Karpas-422 (cell line): Measurements from ENCODE around the gene SECISBP2L. TPM values are rescaled to one million over a fixed set of nuclear protein-coding genes. Genes with fewer than 3 reads are reported as not detected.

Source experiments
- DNase-seq: peaks from one replicate; pipeline ENCODE4 v3.0.0-alpha.2; 2015
- H2AFZ ChIP-seq: fragments of 200-600 bp; sonication (generic); 2 replicates; pipeline ENCODE4 v1.6.1; 2014; ENCODE audit warnings: antibody characterized with exemption, low read length, mixed read lengths
- H3K27ac ChIP-seq: fragments of 200-600 bp; sonication (generic); 2 replicates; pipeline ENCODE4 v1.5.1; 2014; ENCODE audit warnings: mild to moderate bottlenecking, low read length, moderate library complexity
- H3K27me3 ChIP-seq: fragments of 200-600 bp; sonication (generic); 2 replicates; pipeline ENCODE4 v1.6.1; 2014; ENCODE audit warnings: low read length, mixed read lengths
- H3K36me3 ChIP-seq: fragments of 200-600 bp; sonication (generic); 2 replicates; pipeline ENCODE4 v1.6.1; 2014; ENCODE audit warnings: low read length, mixed read lengths; ENCODE audit not compliant: insufficient read depth
- H3K4me1 ChIP-seq: fragments of 200-600 bp; sonication (generic); 2 replicates; pipeline ENCODE4 v1.6.1; 2014; ENCODE audit warnings: mild to moderate bottlenecking, low read length, mixed read lengths
- H3K4me2 ChIP-seq: fragments of 200-600 bp; sonication (generic); 2 replicates; pipeline ENCODE4 v1.6.1; 2014; ENCODE audit warnings: low read length, low read depth, mild to moderate bottlenecking; ENCODE audit not compliant: poor library complexity, severe bottlenecking
- H3K4me3 ChIP-seq: fragments of 200-600 bp; sonication (generic); 2 replicates; pipeline ENCODE4 v1.5.1; 2014; ENCODE audit warnings: mild to moderate bottlenecking, antibody characterized with exemption, low read length, mixed read lengths
- H3K79me2 ChIP-seq: fragments of 200-600 bp; sonication (generic); 2 replicates; pipeline ENCODE4 v1.6.1; 2014; ENCODE audit warnings: mild to moderate bottlenecking, low read length, mixed read lengths
- H3K9ac ChIP-seq: fragments of 200-600 bp; sonication (generic); 2 replicates; pipeline ENCODE4 v1.6.0; 2014; ENCODE audit warnings: low read length
- H3K9me2 ChIP-seq: fragments of 200-600 bp; sonication (generic), shearing (Covaris generic); replicated peaks from 2 replicates; pipeline ENCODE4 v1.6.0; 2014; ENCODE audit warnings: mild to moderate bottlenecking, low read length, moderate library complexity; ENCODE audit not compliant: insufficient read depth
- H3K9me3 ChIP-seq: fragments of 300-700, 200-600 bp; sonication (generic); 2 replicates; pipeline ENCODE4 v1.6.1; 2014; ENCODE audit warnings: low read length, mixed read lengths
- H4K20me1 ChIP-seq: fragments of 200-600 bp; sonication (generic); 2 replicates; pipeline ENCODE4 v1.6.1; 2014; ENCODE audit warnings: mild to moderate bottlenecking, antibody characterized with exemption, low read length, low read depth; ENCODE audit not compliant: insufficient read depth
- small RNA-seq: library from RNA; depleted of rRNA; stranded (forward); fragments of <200 nt; gene quantifications from one replicate; pipeline ENCODE3, GENCODE V24; 2014
- total RNA-seq: library from RNA; depleted of rRNA; stranded (reverse); fragments of >200 nt; shearing (Covaris generic); gene quantifications from 2 replicates; pipeline ENCODE4 v1.2.3, GENCODE V29; 2014; ENCODE audit warnings: low replicate concordance; rRNA removed

The SECISBP2L gene
- total RNA-seq, 1 experiment from 2014 or later, result 28.7 TPM

GRCh38 chr15:48945386-48945785 lies 100.9 kb downstream of the SECISBP2L start:
- no peak overlapping the region for H2AFZ ChIP-seq
- H3K27me3 ChIP-seq, result no peaks in the 10 kb centered on the region

DNA sequence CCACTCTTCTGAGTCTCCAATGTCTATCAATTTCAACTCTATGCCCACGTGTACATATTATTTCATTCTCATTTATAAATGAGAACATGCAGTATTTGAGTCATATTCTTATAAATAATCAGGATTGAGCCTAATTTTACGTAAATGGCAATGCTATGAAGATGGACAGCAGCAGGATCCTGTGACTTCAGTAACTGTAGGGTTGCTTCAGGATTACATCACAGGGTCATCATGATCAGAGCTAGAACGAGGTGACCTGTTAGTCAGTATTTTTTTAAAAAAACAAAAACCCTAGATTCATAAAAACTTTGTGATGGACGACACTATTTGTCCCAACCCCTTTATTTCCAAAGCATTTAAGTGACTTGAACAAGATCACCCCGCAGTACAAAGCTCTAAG lies 104.3 kb downstream of the SECISBP2L start:
- H3K27ac ChIP-seq, result no peak overlapping the region
- no peak overlapping the region for H2AFZ ChIP-seq
- H3K79me2 ChIP-seq, result no peaks in the 10 kb centered on the region
- no peaks in the 10 kb centered on the region for H4K20me1 ChIP-seq
- peaks cover 4% of the 10 kb centered on the region; the same call in 1 of the 2 replicates for H3K9me2 ChIP-seq
- H3K4me1 ChIP-seq, result no peaks in the 10 kb centered on the region
- no peaks in the 10 kb centered on the region for H3K9me3 ChIP-seq
- no peaks in the 10 kb centered on the region for H3K27me3 ChIP-seq
- H3K4me2 ChIP-seq, result no peak overlapping the region
- no peak overlapping the region for H3K4me3 ChIP-seq
- no peaks in the 10 kb centered on the region for H3K36me3 ChIP-seq
- no peak for DNase-seq
- no peak overlapping the region for H3K9ac ChIP-seq

More at GRCh38 chr15:48945386-48945785, 100.9 kb downstream of the SECISBP2L start:
- no peaks in the 10 kb centered on the region for H3K79me2 ChIP-seq
- no peaks in the 10 kb centered on the region for H3K9me2 ChIP-seq
- no peaks in the 10 kb centered on the region for H3K4me1 ChIP-seq
- no peaks in the 10 kb centered on the region for H4K20me1 ChIP-seq
- no peaks in the 10 kb centered on the region for H3K9me3 ChIP-seq
- H3K9ac ChIP-seq, result no peak overlapping the region
- H3K36me3 ChIP-seq, result no peaks in the 10 kb centered on the region
- no peak for DNase-seq
- H3K27ac ChIP-seq, result no peak overlapping the region
- no peak overlapping the region for H3K4me2 ChIP-seq
- no peak overlapping the region for H3K4me3 ChIP-seq

DNA sequence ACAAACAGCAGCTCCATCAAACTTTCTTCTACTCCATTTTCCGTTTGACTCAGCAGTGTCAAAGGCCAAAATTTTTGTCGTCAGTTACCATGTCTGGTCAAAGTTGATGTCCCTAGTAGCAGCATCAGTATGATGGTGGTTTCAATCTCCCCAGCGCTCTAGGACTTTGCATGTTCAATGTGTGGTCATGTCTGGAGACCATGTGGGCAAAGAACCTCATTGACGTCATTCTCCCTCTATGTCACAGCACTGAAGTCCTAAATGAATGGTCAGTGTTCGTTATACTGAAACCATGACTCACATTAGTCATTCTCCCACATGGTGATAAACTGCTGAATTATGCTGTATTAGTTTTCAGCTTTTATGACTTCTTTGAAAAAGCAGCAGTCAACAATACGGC lies 105.7 kb downstream of the SECISBP2L start:
- H3K79me2 ChIP-seq, result no peaks in the 10 kb centered on the region
- H3K4me3 ChIP-seq, result no peak overlapping the region
- H3K9ac ChIP-seq, result no peak overlapping the region
- H3K9me2 ChIP-seq, result peaks cover 4% of the 10 kb centered on the region; the same call in 1 of the 2 replicates
- no peaks in the 10 kb centered on the region for H3K9me3 ChIP-seq
- H3K36me3 ChIP-seq, result no peaks in the 10 kb centered on the region
- no peak overlapping the region for H2AFZ ChIP-seq
- no peak for DNase-seq
- H3K27me3 ChIP-seq, result no peaks in the 10 kb centered on the region
- H3K4me1 ChIP-seq, result no peaks in the 10 kb centered on the region
- H3K4me2 ChIP-seq, result no peak overlapping the region
- H3K27ac ChIP-seq, result no peak overlapping the region
- no peaks in the 10 kb centered on the region for H4K20me1 ChIP-seq

GRCh38 chr15:48939648-48940047 lies 106.6 kb downstream of the SECISBP2L start:
- no peaks in the 10 kb centered on the region for H4K20me1 ChIP-seq
- H3K4me3 ChIP-seq, result no peak overlapping the region
- no peaks in the 10 kb centered on the region for H3K4me1 ChIP-seq
- no peak overlapping the region for H3K4me2 ChIP-seq
- no peak for DNase-seq
- no peaks in the 10 kb centered on the region for H3K36me3 ChIP-seq
- H3K9ac ChIP-seq, result no peak overlapping the region
- H3K9me3 ChIP-seq, result no peaks in the 10 kb centered on the region
- no peaks in the 10 kb centered on the region for H3K27me3 ChIP-seq
- H3K9me2 ChIP-seq, result peaks cover 4% of the 10 kb centered on the region; the same call in 1 of the 2 replicates
- no peaks in the 10 kb centered on the region for H3K79me2 ChIP-seq
- no peak overlapping the region for H3K27ac ChIP-seq
- no peak overlapping the region for H2AFZ ChIP-seq

Small RNA genes lying within 50 kb of the gene (small RNA-seq; reads per million reads assigned to genes)
- gene RF00019, result not detected

Other genes with a start within 250 kb of the SECISBP2L start
- gene CEP152, start 235.4 kb downstream of the SECISBP2L start, total RNA-seq, result 28.9 and 43.2 TPM in 2 replicates
- 86.7 and 106 TPM in 2 replicates for gene EID1, start 168.3 kb downstream of the SECISBP2L start, total RNA-seq
- gene SHC4, start 82.5 kb downstream of the SECISBP2L start, total RNA-seq, result 0.22 TPM in 1 of 2 replicates, not detected in the other
- gene COPS2, start 109.2 kb upstream of the SECISBP2L start, total RNA-seq, result 50.7 and 65.5 TPM in 2 replicates
- 27.0 and 33.0 TPM in 2 replicates for gene GALK2, start 123.8 kb upstream of the SECISBP2L start, total RNA-seq